LHCN-M2 (cell line): ENCODE results near the gene SLBP. TPM values are rescaled to one million over a fixed set of nuclear protein-coding genes. Genes with fewer than 3 reads are reported as not detected.

Experiments
- DNase-seq: peaks from one replicate; pipeline ENCODE4 v3.0.0-alpha.2; 2012; ENCODE audit warnings: low read depth
- polyA plus RNA-seq: library from polyadenylated mRNA; unstranded; fragments of >200 nt; gene quantifications from one replicate; pipeline ENCODE4 v1.2.1, GENCODE V29; 2012; ENCODE audit warnings: missing spikeins
- total RNA-seq: library from RNA; depleted of rRNA; stranded (reverse); fragments of >200 nt; gene quantifications from 2 replicates; pipeline ENCODE4 v1.2.3, GENCODE V29; 2014; rRNA removed

SLBP gene
- total RNA-seq: 167 and 173 TPM in 2 replicates
- 62.0 TPM for polyA plus RNA-seq

DNA sequence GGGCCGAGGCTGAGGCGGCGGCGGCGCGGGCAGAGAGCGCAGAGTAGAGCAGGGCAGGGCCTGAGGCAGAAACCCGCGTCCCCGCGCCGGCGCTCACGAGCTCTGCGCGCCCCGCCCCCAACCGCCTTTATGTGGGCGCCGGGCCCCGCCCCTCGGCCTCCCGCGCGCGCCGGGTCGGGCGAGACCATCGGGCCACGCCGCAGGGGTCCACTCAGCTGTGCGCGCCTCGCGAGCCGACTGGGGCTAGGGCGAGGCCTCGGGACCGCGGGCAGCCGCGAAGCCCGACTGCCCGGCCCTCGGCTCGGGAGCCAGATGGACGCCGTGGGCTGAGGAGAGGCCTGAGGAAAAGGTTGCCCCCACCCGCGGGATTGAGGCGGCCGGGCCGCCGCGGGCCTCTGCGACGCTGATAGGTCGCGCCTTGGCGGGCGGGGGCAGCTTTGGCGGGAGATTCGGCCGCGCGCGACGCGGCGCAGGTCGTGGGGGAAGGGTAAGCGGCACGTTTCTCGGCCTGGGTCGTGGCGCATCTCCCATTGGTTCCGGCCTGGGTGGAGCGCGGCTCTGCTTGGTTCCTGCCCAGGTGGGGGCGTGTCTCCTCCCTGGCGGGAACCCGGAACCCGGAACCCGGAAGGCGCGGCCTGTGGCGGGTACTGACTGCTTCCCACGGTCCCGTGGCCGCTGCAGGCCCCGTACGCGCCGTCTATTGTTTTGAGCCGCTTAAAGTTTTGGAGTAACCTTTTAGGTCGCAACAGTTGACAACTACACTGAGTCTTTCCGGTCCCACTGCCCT, at the start of gene SLBP:
Gene SLBP (minus strand): TSS at position 104 of the 787 bp plus-strand sequence. CDS start 131 bp downstream, outside the sequence.
- DNase-seq: peak; percentile 87

DNA sequence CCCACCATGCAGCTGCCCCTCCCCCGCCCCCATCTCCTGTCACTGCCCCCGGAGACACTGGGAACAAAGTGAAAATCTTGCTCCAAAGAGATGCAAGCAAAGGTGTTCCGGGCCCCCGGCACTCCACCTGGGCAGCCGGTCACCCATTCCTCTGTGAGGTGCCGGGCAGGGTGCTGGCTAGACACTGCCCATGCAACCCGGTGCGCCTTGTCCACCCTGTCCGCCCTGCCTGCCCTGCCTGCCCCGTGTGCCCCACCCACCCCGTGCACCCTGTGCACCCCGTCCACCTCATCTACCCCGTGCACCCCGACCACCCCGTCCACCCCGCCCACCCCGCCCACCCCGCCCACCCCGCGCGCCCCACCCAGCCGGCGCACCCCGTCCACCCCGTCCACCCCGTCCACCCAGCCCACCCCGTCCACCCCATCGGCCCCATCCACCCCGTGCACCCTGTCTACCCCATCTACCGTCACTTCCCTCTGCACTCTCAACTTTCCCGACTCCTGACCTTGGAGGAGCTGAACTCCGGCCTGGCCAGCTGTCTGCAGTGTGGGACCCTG, 49.1 kb upstream of the SLBP start:
- DNase-seq: no peak

DNA sequence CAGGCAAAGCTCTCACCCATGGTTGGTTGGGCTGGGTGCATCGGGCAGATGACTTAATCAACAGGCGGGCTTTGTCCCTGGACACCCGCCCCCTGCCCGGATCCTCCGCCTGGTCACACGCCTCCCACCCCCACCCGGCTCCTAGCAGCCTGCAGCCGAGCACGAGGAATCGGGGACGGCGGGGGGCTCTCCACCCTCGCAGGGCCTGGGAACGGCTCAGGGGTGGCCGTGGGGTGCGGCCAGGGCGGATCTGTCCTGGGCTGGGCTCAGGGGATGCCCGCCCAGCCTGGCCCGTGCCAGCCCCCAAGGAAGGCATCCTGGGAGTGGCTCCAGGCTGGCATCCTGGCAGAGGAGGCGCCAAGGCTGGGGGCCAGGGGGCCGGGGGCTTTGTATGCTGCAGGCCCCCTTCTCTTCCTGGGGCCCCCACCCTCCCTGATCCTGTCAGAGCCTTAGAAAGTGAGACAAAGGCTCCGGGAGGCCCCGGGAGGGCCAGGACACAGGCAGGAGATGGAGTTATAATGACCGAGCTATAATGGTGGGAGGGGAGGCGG, 48.5 kb upstream of the SLBP start:
- no peak for DNase-seq

DNA sequence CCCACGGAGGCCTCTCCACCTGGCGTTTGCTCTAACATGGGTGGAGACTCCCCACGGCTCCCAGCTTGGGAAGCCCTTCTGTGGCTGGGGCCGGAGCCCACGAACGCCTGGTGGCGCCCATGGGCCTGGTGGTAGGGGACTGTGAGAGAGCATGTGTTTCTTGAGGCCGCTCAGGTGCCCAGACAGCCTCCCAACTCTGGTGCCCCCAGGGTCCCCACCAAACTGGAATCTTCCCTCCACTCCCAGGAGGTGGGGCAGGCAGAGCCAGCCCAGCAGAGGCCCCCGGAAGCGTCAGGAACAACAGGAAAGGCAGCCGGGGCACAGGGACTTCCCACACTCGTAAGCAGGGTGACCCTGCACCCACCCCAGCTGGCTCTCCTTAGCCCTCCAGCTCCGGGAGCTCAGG, 47.7 kb upstream of the SLBP start:
- no peak for DNase-seq

DNA sequence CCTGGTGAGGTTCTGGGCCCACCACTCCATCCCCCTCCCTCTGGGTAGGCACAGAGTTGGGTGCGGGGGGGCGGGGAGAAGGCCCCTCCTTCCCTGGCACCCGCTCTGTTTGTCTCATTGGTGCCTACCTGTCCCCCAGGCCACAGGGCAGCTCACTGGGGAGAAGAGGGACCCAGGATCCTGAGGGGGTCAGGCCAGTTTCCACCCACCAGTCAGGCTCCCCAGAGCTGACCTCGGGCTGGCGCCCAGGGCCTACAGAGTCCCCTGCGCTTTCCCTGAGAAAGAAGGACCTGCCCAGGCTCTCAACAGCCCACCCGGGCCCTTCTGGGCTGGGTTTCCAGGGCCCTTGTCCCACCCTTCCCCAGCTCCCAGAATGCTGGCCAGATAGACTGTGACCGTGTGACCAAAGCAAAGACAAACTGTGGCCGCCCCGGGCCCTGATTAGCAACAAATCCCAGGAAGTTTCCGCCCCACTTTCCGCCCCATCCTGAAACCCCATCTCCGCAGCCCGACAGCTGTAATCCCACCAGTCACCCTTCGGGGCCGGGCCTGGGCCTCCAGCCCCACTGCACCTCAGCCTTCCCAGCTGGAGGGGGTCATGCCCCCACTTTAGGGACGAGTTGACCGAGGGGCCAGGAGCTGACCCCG, 47.2 kb upstream of the SLBP start:
- no peak for DNase-seq

DNA sequence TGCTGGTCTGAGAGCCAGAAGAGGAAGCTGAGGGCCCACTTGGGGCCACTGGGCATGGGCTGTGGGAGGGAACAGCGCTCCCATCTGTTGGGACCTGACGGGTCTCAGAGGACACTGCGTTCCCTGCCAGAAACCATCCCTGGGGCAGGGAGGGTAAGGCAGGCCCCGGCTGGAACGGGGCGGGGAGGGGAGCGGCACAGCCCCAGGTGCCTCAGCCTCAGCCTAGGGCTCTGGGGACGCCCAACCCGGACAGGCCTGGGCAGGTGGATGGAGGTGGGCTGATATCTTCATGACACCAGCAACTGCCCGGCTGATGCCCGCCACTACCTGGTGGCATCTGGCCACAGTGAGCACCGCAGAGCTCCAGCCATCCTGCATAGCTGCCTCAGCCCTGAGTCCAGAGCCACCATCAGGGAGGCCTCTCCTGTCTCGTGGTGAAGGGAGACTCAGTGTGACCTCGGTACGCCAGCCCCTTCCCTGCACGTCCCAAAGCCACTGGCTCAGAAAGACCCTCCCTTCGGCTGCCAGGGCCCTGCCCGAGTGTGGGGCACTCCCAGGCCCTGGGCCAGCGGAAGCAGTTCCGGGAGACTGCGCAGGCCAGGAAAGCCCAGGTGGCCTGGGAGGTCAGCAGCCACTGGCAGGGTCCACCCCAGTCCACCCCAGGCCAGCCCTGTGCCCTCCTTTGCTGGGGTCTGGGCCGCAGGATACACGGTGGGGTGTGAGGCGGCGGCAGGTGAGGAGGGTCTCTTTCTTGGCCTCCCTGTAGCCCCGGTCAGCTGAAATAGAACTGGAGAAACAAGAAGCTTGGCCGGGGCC, 46.4 kb upstream of the SLBP start:
- no peak for DNase-seq

DNA sequence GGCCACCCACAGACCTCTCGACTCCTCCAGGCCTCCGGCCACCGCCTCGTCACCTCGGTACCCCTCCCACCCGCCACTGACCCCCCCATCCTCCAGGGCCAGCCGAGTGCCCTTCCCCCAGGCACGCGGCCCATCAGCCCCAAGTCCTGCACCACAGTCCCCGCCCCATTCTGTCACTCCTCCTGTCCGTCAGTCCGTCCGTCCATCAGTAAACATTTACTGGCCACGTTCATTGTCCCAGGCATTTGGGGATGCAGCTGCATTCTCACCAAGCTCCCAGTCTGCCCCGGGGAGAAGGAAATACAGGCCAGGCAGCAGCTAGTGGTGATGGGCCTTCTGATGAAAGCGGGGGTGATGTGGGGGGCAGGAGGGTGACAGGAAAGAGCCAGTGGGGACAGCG, 45.7 kb upstream of the SLBP start:
- DNase-seq: no peak

DNA sequence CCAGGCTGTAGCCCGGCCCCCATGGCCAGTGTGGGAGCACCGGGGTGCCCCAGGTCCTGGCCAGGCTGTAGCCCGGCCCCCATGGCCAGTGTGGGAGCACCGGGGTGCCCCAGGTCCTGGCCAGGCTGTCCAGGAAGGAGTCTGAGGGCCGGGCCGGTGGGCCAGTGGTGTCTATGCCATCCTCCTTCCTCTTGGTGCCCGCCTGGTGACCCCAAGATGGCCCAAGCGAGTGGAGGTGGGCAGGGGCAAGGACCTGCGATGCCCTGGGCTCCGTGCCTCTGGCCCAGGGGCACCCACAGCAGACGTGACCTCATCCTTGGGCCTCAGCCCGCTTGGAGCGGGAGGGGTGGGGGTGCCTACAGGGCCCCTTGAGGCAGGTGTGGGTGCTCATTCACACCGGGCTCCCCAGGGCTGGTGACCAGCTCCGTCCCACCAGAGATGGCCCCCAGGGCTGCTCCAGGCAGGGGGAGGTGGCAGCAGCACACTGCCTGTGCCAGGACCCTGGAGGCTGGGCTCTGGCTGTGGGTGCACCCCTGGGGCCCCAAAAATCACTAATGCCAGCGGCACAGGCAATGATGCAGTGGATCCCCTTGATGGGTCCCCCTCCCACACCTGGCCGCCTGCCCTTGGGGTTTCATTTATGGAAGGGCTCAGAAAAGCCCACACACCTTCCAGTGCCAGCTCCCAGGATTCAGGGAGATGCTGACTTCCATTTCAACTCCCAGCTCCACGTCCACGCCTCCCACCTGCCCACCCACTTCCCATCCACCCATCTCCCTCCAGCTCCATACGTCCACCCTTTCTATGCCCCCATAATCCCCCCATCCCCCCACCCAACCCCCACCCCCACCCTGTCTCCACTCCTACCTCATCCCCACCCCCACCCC, 45.0 kb upstream of the SLBP start:
- no peak for DNase-seq

DNA sequence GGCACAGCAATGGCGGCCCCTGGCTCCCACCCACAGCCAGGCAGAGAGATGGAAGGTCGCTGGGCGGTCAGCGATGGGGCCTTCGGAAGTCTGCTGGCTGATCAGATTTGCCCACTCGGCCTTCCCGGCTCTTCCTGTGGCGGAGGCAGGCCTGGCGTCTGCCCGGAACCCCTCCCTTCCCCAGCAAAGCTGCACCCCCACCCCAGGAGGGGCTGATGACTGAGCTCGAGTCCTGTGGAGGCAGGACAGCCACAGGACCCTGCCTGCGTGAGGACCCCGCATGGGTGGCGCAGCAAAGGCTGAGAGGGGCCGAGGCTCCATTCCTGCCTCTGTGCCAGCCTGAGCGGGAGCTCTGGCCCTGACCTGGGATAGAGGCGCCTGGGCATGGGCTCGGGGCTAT, 44.0 kb upstream of the SLBP start:
- no peak for DNase-seq

DNA sequence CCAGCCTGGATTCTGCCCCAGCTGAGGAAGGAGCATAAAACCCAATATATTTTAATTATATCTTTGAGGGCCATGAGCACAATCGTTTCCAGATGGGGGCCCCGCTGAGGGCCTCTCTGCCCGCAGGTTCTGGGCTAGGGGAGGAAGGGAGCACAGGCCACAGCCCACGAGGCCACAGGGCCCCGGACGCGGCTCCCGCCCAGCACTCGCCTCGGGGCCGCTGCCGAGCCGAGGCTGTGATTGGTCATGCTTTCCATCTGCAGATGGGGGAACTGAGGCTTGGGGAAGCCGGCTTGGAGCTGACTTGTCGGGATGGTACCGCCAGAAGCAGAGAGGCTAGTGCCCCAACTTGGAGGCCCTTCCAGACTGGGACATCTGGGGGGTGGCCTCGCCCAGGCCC, 43.2 kb upstream of the SLBP start:
- DNase-seq: no peak

DNA sequence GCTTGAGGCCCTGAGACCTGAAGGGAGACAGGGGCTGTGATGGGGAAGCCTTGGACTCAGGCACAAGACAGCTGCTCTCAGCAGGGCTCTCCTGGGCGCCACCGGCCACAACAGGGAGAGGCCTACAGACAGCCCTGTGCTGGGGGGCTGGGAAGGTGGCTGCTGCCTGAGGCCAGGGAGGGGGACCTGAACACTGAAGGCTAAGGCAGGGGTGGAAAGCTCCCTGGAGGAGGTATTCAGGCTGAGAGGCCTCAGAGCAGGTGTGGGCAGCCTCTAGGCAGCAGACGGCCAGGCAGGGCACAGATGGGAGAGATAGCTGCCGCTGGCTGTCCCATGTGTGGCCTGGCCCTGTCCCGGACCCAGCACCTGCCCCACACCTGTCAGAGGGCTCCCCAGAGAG, 42.2 kb upstream of the SLBP start:
- no peak for DNase-seq

DNA sequence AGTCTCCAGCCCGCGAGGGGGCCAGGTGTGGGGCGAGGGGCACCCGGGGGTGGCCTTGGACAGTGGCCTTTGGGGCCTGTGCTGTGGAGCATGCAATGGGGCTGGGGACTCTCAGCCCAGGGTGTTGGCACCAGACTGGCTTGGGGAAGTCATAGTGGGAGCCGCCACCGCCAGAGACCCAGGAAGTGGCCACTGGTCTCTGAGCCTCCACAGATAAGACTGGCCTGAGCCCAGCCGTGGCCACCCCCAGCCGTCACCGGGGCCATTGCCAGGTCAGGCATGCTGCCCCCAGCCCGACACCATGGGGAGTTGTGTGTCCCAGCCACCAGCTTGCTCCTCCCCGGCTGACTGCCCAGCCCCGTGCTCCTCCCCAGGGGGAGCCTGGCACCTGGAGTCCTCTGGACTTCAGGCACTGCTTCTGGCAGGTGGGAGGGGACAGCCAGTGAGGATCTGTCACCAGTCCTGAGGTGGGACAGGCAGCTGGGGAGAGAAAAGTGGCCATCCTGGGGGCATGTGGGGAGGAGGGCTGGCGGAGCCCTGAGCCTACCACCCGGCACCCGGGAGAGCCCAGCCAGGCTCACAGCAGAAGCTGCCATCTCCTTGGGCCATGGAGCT, 41.7 kb upstream of the SLBP start:
- no peak for DNase-seq

DNA sequence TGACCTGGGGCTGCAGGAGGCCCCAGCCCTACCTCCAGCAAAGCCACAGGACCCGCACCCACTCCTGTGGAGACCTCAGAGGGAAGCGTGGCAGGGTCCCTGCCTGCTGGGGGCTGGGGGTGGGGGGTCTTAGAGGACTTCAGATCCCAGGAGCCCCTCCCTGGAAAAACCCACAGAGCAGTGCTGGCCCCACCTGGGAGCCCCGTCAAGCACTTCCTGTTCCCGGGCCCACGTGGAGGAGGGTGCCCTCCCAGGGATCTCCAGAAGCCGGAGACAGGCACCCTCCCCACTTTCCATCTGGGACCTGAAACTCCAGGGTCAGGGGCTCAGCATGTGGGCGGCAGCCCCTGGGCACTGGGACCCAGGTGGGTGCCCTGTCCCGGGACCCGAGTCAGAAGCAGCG, 41.2 kb upstream of the SLBP start:
- no peak for DNase-seq

DNA sequence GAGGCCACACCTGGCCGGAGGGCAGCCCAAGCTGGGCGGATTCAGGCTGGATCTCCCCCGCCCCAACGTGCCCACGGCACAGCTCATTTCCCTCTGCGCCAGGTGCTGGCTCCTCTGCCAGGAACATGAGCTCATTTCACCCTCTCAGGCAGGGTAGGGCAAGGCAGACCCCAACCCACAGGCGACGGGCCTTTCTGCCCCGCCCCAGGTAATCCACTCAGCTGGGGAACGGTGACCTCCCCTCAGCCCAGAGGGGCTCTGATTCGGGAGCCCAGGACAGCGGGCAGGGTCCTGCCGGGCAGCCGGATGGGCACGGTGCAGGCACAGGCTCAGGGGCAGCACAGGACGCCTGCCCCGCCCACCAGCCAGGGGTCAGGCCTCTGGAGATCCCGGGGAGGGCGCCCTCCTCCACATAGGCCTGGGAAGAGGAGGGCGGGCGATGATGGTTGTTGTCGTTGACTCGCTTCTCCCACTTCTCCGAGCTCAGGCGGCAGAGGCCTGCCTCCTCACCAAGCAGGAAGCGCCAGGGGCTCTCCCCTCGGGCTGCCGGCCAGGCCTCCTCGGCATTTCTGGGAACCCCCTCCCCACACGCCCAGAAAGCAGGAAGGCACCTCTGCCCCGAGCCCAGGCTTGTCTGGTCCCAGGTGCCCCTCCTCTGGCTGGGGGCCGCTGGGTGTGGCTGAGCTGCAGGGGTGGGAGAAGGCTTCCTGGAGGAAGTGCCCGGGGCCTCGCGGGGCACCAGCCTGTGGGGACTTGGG, 40.3 kb upstream of the SLBP start:
- no peak for DNase-seq

DNA sequence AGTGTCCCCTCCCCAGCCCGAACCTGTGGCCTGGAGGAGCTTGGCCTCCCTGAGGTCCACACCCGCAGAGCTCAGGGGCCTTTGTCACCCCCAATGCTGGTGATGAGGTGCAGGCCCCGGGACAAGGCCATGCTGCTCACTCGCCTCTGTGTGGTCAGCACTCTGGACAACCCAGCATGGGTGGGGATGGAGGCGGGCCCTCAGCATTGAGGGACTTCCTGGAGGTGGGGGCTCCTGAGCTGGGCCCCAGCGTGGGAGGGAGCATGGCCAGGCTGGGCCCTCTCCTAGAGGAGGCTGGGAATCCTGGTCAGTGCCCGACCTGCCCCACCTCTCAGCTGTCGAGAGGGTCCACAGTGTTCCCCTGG, 39.8 kb upstream of the SLBP start:
- DNase-seq: no peak

DNA sequence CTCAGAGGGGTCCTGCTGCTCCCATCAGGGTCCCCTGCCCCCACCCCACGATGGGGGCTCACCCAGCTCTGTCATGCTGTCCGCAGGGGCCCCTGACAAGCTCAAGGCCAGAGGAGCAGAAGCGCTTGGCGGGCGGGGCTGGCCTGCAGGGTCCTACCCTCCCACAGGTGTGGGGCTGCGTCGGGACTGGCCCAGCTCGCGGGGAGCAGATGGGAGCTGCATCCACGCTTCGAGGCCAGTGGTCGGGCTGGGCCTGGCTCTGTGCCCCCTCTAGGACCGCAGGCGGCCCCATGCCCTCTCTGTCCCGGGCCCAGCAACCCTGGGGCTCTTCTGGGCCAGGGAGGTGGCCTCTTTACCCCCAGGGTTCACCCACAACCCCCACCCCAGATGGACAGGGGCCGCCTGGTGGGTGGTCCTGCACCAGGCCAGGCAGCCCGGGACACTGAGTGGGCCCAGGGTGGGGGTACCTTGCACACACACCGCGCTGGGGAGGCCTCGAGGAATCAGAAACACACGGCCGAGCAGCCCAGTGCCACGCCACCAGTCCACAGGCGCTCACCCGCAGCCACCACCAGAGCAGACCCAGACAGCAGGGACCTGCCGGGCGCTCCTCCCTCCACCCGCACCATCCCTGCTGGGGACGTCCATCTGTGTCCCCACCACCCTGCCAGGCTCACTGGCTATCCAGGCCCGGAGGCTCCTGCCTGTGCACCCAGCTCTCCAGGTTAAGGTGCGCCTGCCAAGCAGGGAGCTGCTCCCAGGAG, 39.2 kb upstream of the SLBP start:
- no peak for DNase-seq

DNA sequence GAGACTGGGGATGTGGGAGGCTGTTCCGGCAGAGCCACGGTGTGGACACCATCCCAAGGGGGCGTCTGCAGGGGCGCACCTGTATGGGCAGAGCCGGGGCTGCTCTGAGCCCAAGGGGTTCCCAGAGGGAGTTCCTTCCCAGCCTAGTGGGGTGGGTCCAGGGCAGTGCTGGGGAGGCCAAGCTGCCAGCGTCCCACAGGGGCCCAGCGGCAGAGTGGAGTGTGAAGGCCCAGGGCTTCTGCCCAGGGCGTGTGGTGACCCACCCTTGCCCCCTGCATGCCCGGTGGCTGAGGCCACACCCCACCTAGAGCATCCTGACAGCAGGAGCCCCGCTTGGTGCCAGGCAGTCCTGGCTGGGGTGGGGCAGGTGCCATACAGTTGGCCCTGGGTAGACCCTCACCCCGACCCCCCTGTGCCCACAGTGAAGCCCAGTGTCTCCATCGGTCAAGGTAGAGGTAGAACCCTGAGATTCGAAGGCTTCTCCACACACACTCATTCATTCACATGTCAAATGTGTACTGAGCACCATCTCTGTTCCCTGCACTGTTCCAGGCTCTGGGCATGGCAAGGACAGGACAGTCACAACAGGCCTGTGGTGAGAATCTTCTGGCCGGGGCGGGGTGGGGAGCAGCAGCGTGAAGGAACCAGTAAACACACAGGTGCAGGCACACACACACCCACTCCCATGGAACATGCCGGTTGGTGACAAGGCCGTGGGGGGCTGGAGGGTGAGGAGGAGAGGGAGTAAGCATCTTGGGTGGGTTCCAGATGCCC, 38.4 kb upstream of the SLBP start:
- no peak for DNase-seq

DNA sequence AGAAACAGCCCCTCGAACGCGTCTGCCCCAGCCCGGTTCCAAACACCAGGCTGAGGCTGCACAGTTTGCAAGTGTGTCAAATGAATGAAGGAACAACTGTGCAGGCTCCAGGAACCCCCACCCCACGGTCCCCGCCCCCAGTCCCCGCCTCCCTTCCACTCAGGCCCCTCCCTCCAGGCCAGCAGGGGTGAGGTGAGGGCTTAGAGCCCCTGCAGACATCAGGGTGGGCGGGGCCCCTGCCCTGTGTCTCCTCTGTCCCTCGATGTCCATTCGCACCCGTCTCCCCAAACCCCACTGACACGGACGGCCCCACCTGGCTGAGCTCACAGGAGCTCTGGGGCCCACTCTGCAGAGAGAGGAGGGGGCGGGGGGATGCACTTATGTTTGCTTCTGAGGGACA, 37.7 kb upstream of the SLBP start:
- no peak for DNase-seq
